MM.1S (cell line): ENCODE measurements around the gene ACSL1.

Experiments used
- DNase-seq: peaks from one replicate; pipeline ENCODE4 v3.0.0-alpha.2; 2015
- H2AFZ ChIP-seq: fragments of 300-600 bp; sonication (generic); 2 replicates; pipeline ENCODE4 v1.6.0; 2016; ENCODE audit warnings: antibody characterized with exemption, low read length
- H3F3A ChIP-seq: fragments of 300-600 bp; sonication (generic); 2 replicates; pipeline ENCODE4 v1.6.1; 2016; ENCODE audit warnings: mild to moderate bottlenecking, antibody characterized with exemption, low read length, moderate library complexity, mixed read lengths; ENCODE audit not compliant: insufficient read depth
- H3K27ac ChIP-seq: fragments of 300-600 bp; sonication (generic); 2 replicates; pipeline ENCODE4 v1.5.1; 2016; ENCODE audit warnings: mild to moderate bottlenecking, low read length
- H3K27me3 ChIP-seq: fragments of 300-600 bp; sonication (generic); replicated peaks from 2 replicates; pipeline ENCODE4 v1.6.0; 2016; ENCODE audit warnings: low read length; ENCODE audit not compliant: insufficient read depth
- H3K36me3 ChIP-seq: fragments of 300-600 bp; sonication (generic); replicated peaks from 2 replicates; pipeline ENCODE4 v1.6.1; 2016; ENCODE audit warnings: mild to moderate bottlenecking, low read length, mixed read lengths; ENCODE audit not compliant: insufficient read depth
- H3K4me1 ChIP-seq: fragments of 300-600 bp; sonication (generic); 2 replicates; pipeline ENCODE4 v1.6.1; 2016; ENCODE audit warnings: low read length, mixed read lengths
- H3K4me2 ChIP-seq: fragments of 300-600 bp; sonication (generic); 2 replicates; pipeline ENCODE4 v1.6.0; 2016; ENCODE audit warnings: low read depth, low read length
- H3K4me3 ChIP-seq: fragments of 300-600 bp; sonication (generic); 2 replicates; pipeline ENCODE4 v1.5.1; 2016; ENCODE audit warnings: low read length, mixed read lengths
- H3K79me2 ChIP-seq: fragments of 300-600 bp; sonication (generic); 2 replicates; pipeline ENCODE4 v1.6.1; 2016; ENCODE audit warnings: mixed run types, low read length, mixed read lengths
- H3K9ac ChIP-seq: fragments of 300-600 bp; sonication (generic); 2 replicates; pipeline ENCODE4 v1.6.1; 2016; ENCODE audit warnings: low read length, mixed read lengths
- H3K9me2 ChIP-seq: fragments of 300-600 bp; sonication (generic); replicated peaks from 2 replicates; pipeline ENCODE4 v1.6.1; 2016; ENCODE audit warnings: mild to moderate bottlenecking, low read length, mixed read lengths; ENCODE audit not compliant: insufficient read depth
- H3K9me3 ChIP-seq: fragments of 300-600 bp; sonication (generic); replicated peaks from 2 replicates; pipeline ENCODE4 v1.6.1; 2016; ENCODE audit warnings: mild to moderate bottlenecking, low read length, mixed read lengths; ENCODE audit not compliant: insufficient read depth
- H4K20me1 ChIP-seq: fragments of 300-600 bp; sonication (generic); 2 replicates; pipeline ENCODE4 v1.6.1; 2016; ENCODE audit warnings: mild to moderate bottlenecking, low read length, moderate library complexity, mixed read lengths; ENCODE audit not compliant: insufficient read depth
- EZH2 ChIP-seq: fragments of 300-600 bp; sonication (generic); optimal IDR thresholded peaks from 2 replicates; pipeline ENCODE3; 2017; ENCODE audit warnings: low read depth, mild to moderate bottlenecking, antibody characterized with exemption, low read length, mixed read lengths
- EZH2phosphoT487 ChIP-seq: fragments of 300-600 bp; sonication (generic); IDR thresholded peaks from 2 replicates; pipeline ENCODE4 v1.6.1; 2018; ENCODE audit warnings: antibody characterized with exemption, low read length
- TF ChIP-seq, protein P1 (sequence below): fragments of 300-600 bp; sonication (generic); IDR thresholded peaks from 2 replicates; pipeline ENCODE4 v1.5.1; 2016; ENCODE audit warnings: antibody characterized with exemption, low read length, mixed read lengths

The ACSL1 gene

DNA sequence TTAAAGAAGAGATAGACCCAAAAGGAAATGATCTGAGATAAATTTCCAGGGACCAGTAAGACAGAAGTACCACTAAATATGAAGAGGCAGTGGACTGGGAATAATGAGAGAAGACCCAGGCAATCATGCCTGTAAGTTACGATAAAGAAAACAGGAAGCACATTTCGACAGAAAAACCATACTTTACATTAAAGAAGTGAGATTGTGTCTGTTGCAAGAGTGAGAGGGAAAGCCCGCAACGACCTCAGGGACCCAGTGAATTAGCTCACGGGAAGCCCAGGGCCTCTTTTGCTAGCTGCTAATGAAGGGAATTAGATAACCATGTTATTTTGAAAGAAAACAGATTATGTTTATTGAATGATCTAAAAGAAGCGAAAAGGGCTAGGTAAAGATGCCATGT lies 28.9 kb upstream of the ACSL1 start:
- DNase-seq: no peak
- no peak overlapping the region for H2AFZ ChIP-seq

DNA sequence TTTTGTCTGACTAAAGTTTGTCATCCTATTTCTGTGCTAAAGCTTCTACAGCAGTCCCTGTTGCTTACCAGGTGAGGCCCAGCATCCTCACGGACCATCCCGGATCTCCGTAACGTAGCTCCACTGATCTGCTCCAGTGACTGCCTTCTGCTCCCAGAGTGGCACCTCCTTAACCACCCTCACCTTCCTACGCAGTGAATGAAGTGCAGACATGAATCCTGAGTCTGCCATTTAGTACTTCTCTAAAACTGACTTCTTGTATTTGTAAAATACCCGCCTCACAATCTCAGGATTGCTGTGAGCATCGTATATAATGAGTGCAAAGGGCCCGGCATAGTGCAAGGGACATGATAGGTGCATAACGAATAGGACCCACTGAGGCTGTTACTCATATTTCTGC lies 27.7 kb upstream of the ACSL1 start:
- DNase-seq: no peak
- Histone ChIP-seq H3F3A (no peaks in the 10 kb centered on the region), H3K36me3 (no peaks in the 10 kb centered on the region), H3K4me2 (no peak overlapping the region), H3K4me3 (no peak overlapping the region), H3K9ac (no peak overlapping the region), H3K27ac (no peak overlapping the region), H4K20me1 (no peaks in the 10 kb centered on the region), H3K4me1 (peaks cover 6% of the 10 kb centered on the region; the same call in 1 of the 2 replicates), H3K9me2 (no peaks in the 10 kb centered on the region), H3K79me2 (no peaks in the 10 kb centered on the region), H2AFZ (no peak overlapping the region), H3K27me3 (no peaks in the 10 kb centered on the region), H3K9me3 (no peaks in the 10 kb centered on the region; the same call in 1 of the 2 replicates)
- TF ChIP-seq EZH2phosphoT487: no peak
- TF ChIP-seq EZH2: no peak
- TF ChIP-seq, protein P1, sequence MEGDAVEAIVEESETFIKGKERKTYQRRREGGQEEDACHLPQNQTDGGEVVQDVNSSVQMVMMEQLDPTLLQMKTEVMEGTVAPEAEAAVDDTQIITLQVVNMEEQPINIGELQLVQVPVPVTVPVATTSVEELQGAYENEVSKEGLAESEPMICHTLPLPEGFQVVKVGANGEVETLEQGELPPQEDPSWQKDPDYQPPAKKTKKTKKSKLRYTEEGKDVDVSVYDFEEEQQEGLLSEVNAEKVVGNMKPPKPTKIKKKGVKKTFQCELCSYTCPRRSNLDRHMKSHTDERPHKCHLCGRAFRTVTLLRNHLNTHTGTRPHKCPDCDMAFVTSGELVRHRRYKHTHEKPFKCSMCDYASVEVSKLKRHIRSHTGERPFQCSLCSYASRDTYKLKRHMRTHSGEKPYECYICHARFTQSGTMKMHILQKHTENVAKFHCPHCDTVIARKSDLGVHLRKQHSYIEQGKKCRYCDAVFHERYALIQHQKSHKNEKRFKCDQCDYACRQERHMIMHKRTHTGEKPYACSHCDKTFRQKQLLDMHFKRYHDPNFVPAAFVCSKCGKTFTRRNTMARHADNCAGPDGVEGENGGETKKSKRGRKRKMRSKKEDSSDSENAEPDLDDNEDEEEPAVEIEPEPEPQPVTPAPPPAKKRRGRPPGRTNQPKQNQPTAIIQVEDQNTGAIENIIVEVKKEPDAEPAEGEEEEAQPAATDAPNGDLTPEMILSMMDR: no peak

More for the DNA sequence above, 28.9 kb upstream of the ACSL1 start:
- H3K9me2 ChIP-seq: no peaks in the 10 kb centered on the region
- no peaks in the 10 kb centered on the region for H3K27me3 ChIP-seq
- no peaks in the 10 kb centered on the region for H3K36me3 ChIP-seq
- no peak overlapping the region for H3K4me3 ChIP-seq
- no peaks in the 10 kb centered on the region for H4K20me1 ChIP-seq
- no peak overlapping the region for H3K4me2 ChIP-seq
- TF ChIP-seq EZH2: no peak
- TF ChIP-seq EZH2phosphoT487: no peak
- TF ChIP-seq, protein P1: no peak
- H3F3A ChIP-seq: no peaks in the 10 kb centered on the region
- H3K9ac ChIP-seq: no peak overlapping the region
- no peaks in the 10 kb centered on the region; the same call in 1 of the 2 replicates for H3K9me3 ChIP-seq
- no peak overlapping the region for H3K27ac ChIP-seq
- no peaks in the 10 kb centered on the region for H3K79me2 ChIP-seq
- peaks cover 10% of the 10 kb centered on the region for H3K4me1 ChIP-seq

DNA sequence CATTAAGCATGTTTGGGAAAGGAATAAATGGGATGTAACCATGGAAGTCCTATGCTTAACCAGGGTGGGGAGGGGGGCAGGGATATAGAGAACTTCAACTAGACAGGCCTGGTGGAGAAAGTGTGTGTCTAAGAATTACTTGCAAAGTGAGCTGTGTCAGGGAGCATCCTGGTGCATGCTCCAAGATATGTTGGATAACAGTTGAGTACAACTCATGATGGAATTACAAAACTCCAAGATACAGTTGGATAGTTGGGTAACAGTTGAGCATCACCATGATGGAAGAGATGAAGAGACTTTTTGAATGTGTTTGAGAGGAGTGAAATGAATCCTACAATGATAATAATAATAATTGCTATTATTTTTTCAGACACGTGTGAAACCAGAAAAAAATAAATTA lies 26.1 kb upstream of the ACSL1 start:
- Histone ChIP-seq H3K36me3 (no peaks in the 10 kb centered on the region), H3K9ac (no peak overlapping the region), H3K4me2 (no peak overlapping the region), H3K9me3 (no peaks in the 10 kb centered on the region; the same call in 1 of the 2 replicates), H3K27ac (no peak overlapping the region), H3F3A (no peaks in the 10 kb centered on the region), H4K20me1 (no peaks in the 10 kb centered on the region), H3K9me2 (no peaks in the 10 kb centered on the region), H2AFZ (no peak overlapping the region), H3K4me3 (no peak overlapping the region), H3K4me1 (peaks cover 6% of the 10 kb centered on the region; the same call in 1 of the 2 replicates), H3K79me2 (no peaks in the 10 kb centered on the region), H3K27me3 (no peaks in the 10 kb centered on the region)
- TF ChIP-seq EZH2: no peak
- TF ChIP-seq, protein P1: no peak
- no peak for TF ChIP-seq EZH2phosphoT487
- DNase-seq: no peak
